ENCODE data around the gene TRAF2. TPM values are rescaled to one million over a fixed set of nuclear protein-coding genes. Genes with fewer than 3 reads are reported as not detected.

The TRAF2 gene
- total and polyA plus RNA-seq, 2 of the 4 experiments (the other 2 are of a cell fraction), result 6.6 to 12.0 TPM

GRCh38 chr9:136927343-136928271, 41.3 kb downstream of the TRAF2 start:
- Histone ChIP-seq H3K4me1 (ENCODE audit: control insufficient read depth, insufficient read depth, low read length) (no peaks in the 10 kb centered on the region), H2AK9ac (replicated peaks; ENCODE audit: low read depth, low read length, poor library complexity) (peak overlapping the region; percentile 5), H2AFZ (replicated peaks; ENCODE audit: low read length, poor library complexity) (no peak overlapping the region), H3K27me3 (ENCODE audit: control insufficient read depth, insufficient read depth, low read length) (no peaks in the 10 kb centered on the region), H3K14ac (replicated peaks; ENCODE audit: low read depth, low read length) (no peak overlapping the region), H3K9me3 (ENCODE audit: control insufficient read depth, insufficient read depth, low read length) (no peaks in the 10 kb centered on the region), H3K9me1 (ENCODE audit: insufficient read depth, low read length) (no peaks in the 10 kb centered on the region), H2BK20ac (ENCODE audit: low read depth, low read length) (no peak overlapping the region), H2BK15ac (ENCODE audit: low read depth, low read length) (no peak overlapping the region), H3K56ac (ENCODE audit: extremely low read depth, insufficient read depth, low read length) (no peak overlapping the region), H3K9ac (ENCODE audit: low read depth, low read length) (no peak overlapping the region), H3K4me3 (ENCODE audit: insufficient read depth, low read depth, low read length) (no peak overlapping the region), H2AK5ac (ENCODE audit: low read depth, low read length) (no peak overlapping the region), H4K20me1 (ENCODE audit: insufficient read depth, low read length) (no peaks in the 10 kb centered on the region), H4K8ac (ENCODE audit: low read depth in 2 of 2, low read length in 2 of 2) (no peak overlapping the region), H3K23ac (ENCODE audit: low read depth, low read length) (no peak overlapping the region), H4K5ac (ENCODE audit: low read depth, low read length) (no peak overlapping the region), H3K4ac (ENCODE audit: low read depth, low read length) (no peak overlapping the region), H2BK120ac (ENCODE audit: low read depth, low read length) (no peak overlapping the region), H4K91ac (ENCODE audit: insufficient read depth, low read depth, low read length) (no peak overlapping the region), H3K27ac (ENCODE audit: insufficient read depth, low read length) (no peak overlapping the region), H3K36me3 (ENCODE audit: control insufficient read depth, insufficient read depth, low read length) (peaks cover 10% of the 10 kb centered on the region), H2BK5ac (ENCODE audit: low read depth, low read length, poor library complexity, severe bottlenecking) (no peak overlapping the region), H3K4me2 (ENCODE audit: low read depth, low read length) (no peak overlapping the region), H3K79me1 (ENCODE audit: low read depth in 1 of 2, low read length in 2 of 2) (no peaks in the 10 kb centered on the region; a peak in 1 of 4 replicates), H3K18ac (ENCODE audit: low read depth, low read length) (no peak overlapping the region)
- 90% methylated on average over 2 of the region's 23 CpGs; no CpG with 5 or more reads in 1 of the 2 experiments for WGBS, 2 experiments (ENCODE audit: extremely low coverage in 2 of 2, insufficient read length in 1 of 2)
- intact Hi-C loops (cut with micrococcal nuclease) (no loop called here), in situ Hi-C loops (cut with MboI; ENCODE audit: low sequenced_read_pairs) (no loop called here), dilution Hi-C loops (cut with HindIII; ENCODE audit: low sequenced_read_pairs, unreplicated experiment) (no loop called here)
- ATAC-seq (ENCODE audit: low read depth), result no peak
- peak; percentile 28 for DNase-seq
- no TSS peak for BruUV-seq (replicated peaks)
- no peak for TF ChIP-seq NFE2L2 (IDR thresholded peaks at IDR 0.05; ENCODE audit: low read depth, low read length)
- ChIA-PET POLR2A (ENCODE audit: unreplicated experiment) (no interaction called here), CTCF (interaction anchor here (1.4 kb wide), 1 partner anchor 9 kb away, joined by 4 read pairs; no protein-coding TSS in a partner anchor)
